Nephron (organoid): ENCODE measurements around the gene ZNF724.
"Not testable (repeated sequence)": the region's sequence is repeated elsewhere in the genome, so short reads cannot be mapped to it uniquely, and the experiment has no call there.

Experiments
- H3K27ac Mint-ChIP-seq, 3 experiments: 2 replicates each; pipeline ENCODE4 v1.8.0; 2020; ENCODE audit warnings: mixed read lengths in 3 of 3, mild to moderate bottlenecking in 2 of 3, moderate library complexity in 1 of 3
- H3K27me3 Mint-ChIP-seq: 2 replicates; pipeline ENCODE4 v1.8.0; 2021; ENCODE audit warnings: low read depth, mild to moderate bottlenecking, moderate library complexity, mixed read lengths
- H3K36me3 Mint-ChIP-seq: 2 replicates; pipeline ENCODE4 v1.8.0; 2020; ENCODE audit warnings: low read depth, mixed read lengths
- H3K4me1 Mint-ChIP-seq: 2 replicates; pipeline ENCODE4 v1.8.0; 2020; ENCODE audit warnings: mixed read lengths
- H3K4me3 Mint-ChIP-seq, 3 experiments: 2 replicates each; pipeline ENCODE4 v1.8.0; 2020; ENCODE audit warnings: mild to moderate bottlenecking in 3 of 3, mixed read lengths in 3 of 3, moderate library complexity in 2 of 3
- H3K9me3 Mint-ChIP-seq: 2 replicates; pipeline ENCODE4 v1.8.0; 2020; ENCODE audit warnings: mixed read lengths
- CTCF ChIP-seq, 3 experiments: fragments of 200-600 bp; sonication (generic); IDR thresholded peaks; one replicate each; pipeline ENCODE4 v1.5.0; 2021; ENCODE audit warnings: antibody characterized with exemption in 3 of 3; ENCODE audit not compliant: unreplicated experiment in 3 of 3

Gene ZNF724

GRCh38 chr19:23249911-23250649, at the start of gene ZNF724:
Gene ZNF724, minus strand, starts transcription at chr19:23250394. Its CDS starts 152 bp downstream, at chr19:23250242.
- no peaks in the 10 kb centered on the region for H3K4me1 Mint-ChIP-seq
- H3K27ac Mint-ChIP-seq, result peak within 1 kb of the TSS; percentile 91 to 98 (median 94)
- H3K9me3 Mint-ChIP-seq, result peaks cover 12% of the 10 kb centered on the region
- H3K36me3 Mint-ChIP-seq, result peaks cover 48% of the 10 kb centered on the region
- H3K4me3 Mint-ChIP-seq, result peak within 1 kb of the TSS; percentile 97 to 100 (median 99)
- no peaks in the 10 kb centered on the region for H3K27me3 Mint-ChIP-seq
- no peak for TF ChIP-seq CTCF (IDR thresholded peaks at IDR 0.05; ENCODE audit: unreplicated experiment in 3 of 3)

- no peaks in the 10 kb centered on the region for H3K27me3 Mint-ChIP-seq
- no peak overlapping the region for H3K27ac Mint-ChIP-seq
- no peaks in the 10 kb centered on the region for H3K36me3 Mint-ChIP-seq
- no peak overlapping the region for H3K4me3 Mint-ChIP-seq
- no peaks in the 10 kb centered on the region for H3K4me1 Mint-ChIP-seq
- no peak for TF ChIP-seq CTCF (IDR thresholded peaks at IDR 0.05; ENCODE audit: unreplicated experiment in 3 of 3)
- peaks cover 34% of the 10 kb centered on the region for H3K9me3 Mint-ChIP-seq
Observed at GRCh38 chr19:23294141-23294540, 43.9 kb upstream of the ZNF724 start.

GRCh38 chr19:23289966-23290365, 39.8 kb upstream of the ZNF724 start:
- not testable (repeated sequence) for H3K4me3 Mint-ChIP-seq, H3K27me3 Mint-ChIP-seq, H3K27ac Mint-ChIP-seq, H3K36me3 Mint-ChIP-seq, H3K4me1 Mint-ChIP-seq
- peaks cover 37% of the 10 kb centered on the region for H3K9me3 Mint-ChIP-seq

GRCh38 chr19:23287620-23288019, 37.4 kb upstream of the ZNF724 start:
- Mint-ChIP-seq H3K4me1 (no peaks in the 10 kb centered on the region), H3K4me3 (no peak overlapping the region)
- no peak for TF ChIP-seq CTCF (IDR thresholded peaks at IDR 0.05; ENCODE audit: unreplicated experiment in 3 of 3)

GRCh38 chr19:23286477-23286876, 36.3 kb upstream of the ZNF724 start:
- TF ChIP-seq CTCF (IDR thresholded peaks at IDR 0.05; ENCODE audit: unreplicated experiment in 3 of 3), result no peak
- H3K27me3 Mint-ChIP-seq, result no peaks in the 10 kb centered on the region
- no peaks in the 10 kb centered on the region for H3K36me3 Mint-ChIP-seq
- no peak overlapping the region for H3K27ac Mint-ChIP-seq
- no peaks in the 10 kb centered on the region for H3K4me1 Mint-ChIP-seq
- no peak overlapping the region for H3K4me3 Mint-ChIP-seq
- peaks cover 43% of the 10 kb centered on the region for H3K9me3 Mint-ChIP-seq

More at GRCh38 chr19:23287620-23288019, 37.4 kb upstream of the ZNF724 start:
- no peak overlapping the region for H3K27ac Mint-ChIP-seq
- H3K36me3 Mint-ChIP-seq, result no peaks in the 10 kb centered on the region
- peaks cover 37% of the 10 kb centered on the region for H3K9me3 Mint-ChIP-seq
- no peaks in the 10 kb centered on the region for H3K27me3 Mint-ChIP-seq

GRCh38 chr19:23285948-23286347, 35.8 kb upstream of the ZNF724 start:
- no peak overlapping the region for H3K27ac Mint-ChIP-seq
- H3K27me3 Mint-ChIP-seq, result no peaks in the 10 kb centered on the region
- H3K9me3 Mint-ChIP-seq, result peaks cover 45% of the 10 kb centered on the region
- no peaks in the 10 kb centered on the region for H3K36me3 Mint-ChIP-seq
- no peaks in the 10 kb centered on the region for H3K4me1 Mint-ChIP-seq
- no peak for TF ChIP-seq CTCF (IDR thresholded peaks at IDR 0.05; ENCODE audit: unreplicated experiment in 3 of 3)
- no peak overlapping the region for H3K4me3 Mint-ChIP-seq

GRCh38 chr19:23285326-23285725, 35.1 kb upstream of the ZNF724 start:
- peaks cover 45% of the 10 kb centered on the region for H3K9me3 Mint-ChIP-seq
- not testable (repeated sequence) for H3K27ac Mint-ChIP-seq, H3K4me1 Mint-ChIP-seq, H3K27me3 Mint-ChIP-seq, H3K36me3 Mint-ChIP-seq, H3K4me3 Mint-ChIP-seq
